Measurements from ENCODE around the gene RNASE9. TPM values are rescaled to one million over a fixed set of nuclear protein-coding genes. Genes with fewer than 3 reads are reported as not detected.
"Not testable (repeated sequence)": the region's sequence is repeated elsewhere in the genome, so short reads cannot be mapped to it uniquely, and the experiment has no call there.

The RNASE9 gene
- total and polyA plus RNA-seq, 2 experiments from 2014 or later = not detected

DNA sequence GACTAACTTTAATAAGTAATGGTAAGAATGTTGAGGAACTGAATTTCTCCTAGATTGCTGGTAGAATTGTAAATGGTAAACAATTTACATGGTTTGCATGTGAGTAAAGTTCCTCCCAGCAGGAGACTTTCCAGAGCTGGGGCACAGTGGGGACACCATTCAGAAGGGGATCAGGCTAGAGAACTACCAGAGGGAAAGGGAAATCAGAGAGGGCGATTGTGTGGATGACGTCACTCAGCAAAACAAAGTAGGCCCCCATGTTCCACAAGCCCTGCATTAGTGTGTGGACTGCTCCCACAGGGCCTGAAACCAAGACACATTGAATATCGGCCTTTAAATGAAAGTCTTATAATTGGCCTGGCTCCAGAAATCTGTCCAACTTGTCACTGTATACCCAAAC lies 17.5 kb upstream of the RNASE9 start:
- no peaks in the 10 kb centered on the region for H3K79me2 ChIP-seq
- no peak overlapping the region for H3K4me3 ChIP-seq
- H2AFZ ChIP-seq = no peak overlapping the region
- no peak overlapping the region for H3K27ac ChIP-seq
- H3K9me3 ChIP-seq (ENCODE audit: low read depth) = no peaks in the 10 kb centered on the region
- H4K20me1 ChIP-seq (ENCODE audit: insufficient read depth, poor library complexity, severe bottlenecking) = no peaks in the 10 kb centered on the region
- no peak for DNase-seq (ENCODE audit: low spot score)
- no peaks in the 10 kb centered on the region for H3K4me1 ChIP-seq (ENCODE audit: insufficient read depth)
- TF ChIP-seq CTCF (IDR thresholded peaks at IDR 0.05; ENCODE audit: poor library complexity) = no peak
- H3K4me2 ChIP-seq = no peak overlapping the region
- H3K27me3 ChIP-seq = no peaks in the 10 kb centered on the region
- no peaks in the 10 kb centered on the region for H3K9me2 ChIP-seq (replicated peaks; ENCODE audit: insufficient read depth)
- H3K36me3 ChIP-seq (replicated peaks; ENCODE audit: insufficient read depth, low read depth) = no peaks in the 10 kb centered on the region
- 47% methylated on average over 3 of the region's 3 CpGs for WGBS (ENCODE audit: low lambda C conversion rate, missing lambda C conversion rate)

- H3K4me2 ChIP-seq; H2AFZ ChIP-seq; DNase-seq (ENCODE audit: low spot score); H3K27me3 ChIP-seq; H3K27ac ChIP-seq; H3K9me3 ChIP-seq (ENCODE audit: low read depth); H3K79me2 ChIP-seq; H4K20me1 ChIP-seq (ENCODE audit: insufficient read depth, poor library complexity, severe bottlenecking); H3K9me2 ChIP-seq (replicated peaks; ENCODE audit: insufficient read depth); H3K4me3 ChIP-seq; H3K4me1 ChIP-seq (ENCODE audit: insufficient read depth); H3K36me3 ChIP-seq (replicated peaks; ENCODE audit: insufficient read depth, low read depth): not testable (repeated sequence)
- WGBS (ENCODE audit: low lambda C conversion rate, missing lambda C conversion rate) = 56% methylated on average over 4 of the region's 4 CpGs
These were observed 11.6 kb upstream of the RNASE9 start for GRCh38 chr14:20572382-20572990.

- H4K20me1 ChIP-seq (ENCODE audit: insufficient read depth, poor library complexity, severe bottlenecking); H3K4me1 ChIP-seq (ENCODE audit: insufficient read depth); DNase-seq (ENCODE audit: low spot score); H3K9me2 ChIP-seq (replicated peaks; ENCODE audit: insufficient read depth); H3K79me2 ChIP-seq; H3K4me2 ChIP-seq; H3K36me3 ChIP-seq (replicated peaks; ENCODE audit: insufficient read depth, low read depth); H3K27ac ChIP-seq; H3K9me3 ChIP-seq (ENCODE audit: low read depth); H3K4me3 ChIP-seq; H3K27me3 ChIP-seq; H2AFZ ChIP-seq: not testable (repeated sequence)
- 72% methylated on average over 1 of the region's 1 CpG for WGBS (ENCODE audit: low lambda C conversion rate, missing lambda C conversion rate)
These were observed 9.9 kb upstream of the RNASE9 start for GRCh38 chr14:20570720-20571119.

DNA sequence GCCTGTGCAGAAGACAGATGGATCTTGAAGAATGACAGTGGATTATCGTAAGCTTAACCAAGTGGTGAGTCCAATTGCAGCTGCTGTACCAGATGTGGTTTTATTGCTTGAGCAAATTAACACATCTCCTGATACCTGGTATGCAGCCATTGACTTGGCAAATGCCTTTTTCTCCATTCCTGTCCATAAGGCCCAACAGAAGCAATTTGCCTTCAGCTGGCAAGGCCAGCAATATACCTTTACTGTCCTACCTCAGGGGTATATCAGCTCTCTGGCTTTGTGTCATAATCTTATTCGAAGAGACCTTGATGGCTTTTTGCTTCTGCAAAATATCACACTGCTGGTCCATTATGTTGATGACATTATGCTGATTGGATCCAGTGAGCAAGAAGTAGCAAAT lies 9.0 kb upstream of the RNASE9 start:
- H3K4me1 ChIP-seq (ENCODE audit: insufficient read depth); H3K9me2 ChIP-seq (replicated peaks; ENCODE audit: insufficient read depth); H3K27ac ChIP-seq; DNase-seq (ENCODE audit: low spot score); H3K4me3 ChIP-seq; H3K9me3 ChIP-seq (ENCODE audit: low read depth); H3K4me2 ChIP-seq; H2AFZ ChIP-seq; H3K36me3 ChIP-seq (replicated peaks; ENCODE audit: insufficient read depth, low read depth); H4K20me1 ChIP-seq (ENCODE audit: insufficient read depth, poor library complexity, severe bottlenecking); H3K27me3 ChIP-seq; H3K79me2 ChIP-seq: not testable (repeated sequence)
- WGBS (ENCODE audit: low lambda C conversion rate, missing lambda C conversion rate) = 100% methylated on average over 2 of the region's 2 CpGs

GRCh38 chr14:20569066-20569465 lies 8.2 kb upstream of the RNASE9 start:
- Histone ChIP-seq H3K27me3 (no peaks in the 10 kb centered on the region), H3K9me3 (ENCODE audit: low read depth) (no peaks in the 10 kb centered on the region), H4K20me1 (ENCODE audit: insufficient read depth, poor library complexity, severe bottlenecking) (no peaks in the 10 kb centered on the region), H3K79me2 (no peaks in the 10 kb centered on the region), H3K9me2 (replicated peaks; ENCODE audit: insufficient read depth) (no peaks in the 10 kb centered on the region), H3K4me1 (ENCODE audit: insufficient read depth) (no peaks in the 10 kb centered on the region), H3K36me3 (replicated peaks; ENCODE audit: insufficient read depth, low read depth) (no peaks in the 10 kb centered on the region), H3K4me3 (no peak overlapping the region), H3K4me2 (no peak overlapping the region), H3K27ac (no peak overlapping the region), H2AFZ (no peak overlapping the region)
- TF ChIP-seq EZH2phosphoT487 (IDR thresholded peaks at IDR 0.05; ENCODE audit: low read depth, severe bottlenecking, unreplicated experiment) (no peak), EZH2 (IDR thresholded peaks at IDR 0.05; ENCODE audit: borderline replicate concordance) (no peak), CTCF (IDR thresholded peaks at IDR 0.05; ENCODE audit: poor library complexity) (no peak)
- no peak for DNase-seq (ENCODE audit: low spot score)
